ENCODE measurements around the gene CSNK2A2. TPM values are rescaled to one million over a fixed set of nuclear protein-coding genes. Genes with fewer than 3 reads are reported as not detected.

Gene CSNK2A2
- polyA plus RNA-seq, 1 experiment = 22.5 TPM

DNA sequence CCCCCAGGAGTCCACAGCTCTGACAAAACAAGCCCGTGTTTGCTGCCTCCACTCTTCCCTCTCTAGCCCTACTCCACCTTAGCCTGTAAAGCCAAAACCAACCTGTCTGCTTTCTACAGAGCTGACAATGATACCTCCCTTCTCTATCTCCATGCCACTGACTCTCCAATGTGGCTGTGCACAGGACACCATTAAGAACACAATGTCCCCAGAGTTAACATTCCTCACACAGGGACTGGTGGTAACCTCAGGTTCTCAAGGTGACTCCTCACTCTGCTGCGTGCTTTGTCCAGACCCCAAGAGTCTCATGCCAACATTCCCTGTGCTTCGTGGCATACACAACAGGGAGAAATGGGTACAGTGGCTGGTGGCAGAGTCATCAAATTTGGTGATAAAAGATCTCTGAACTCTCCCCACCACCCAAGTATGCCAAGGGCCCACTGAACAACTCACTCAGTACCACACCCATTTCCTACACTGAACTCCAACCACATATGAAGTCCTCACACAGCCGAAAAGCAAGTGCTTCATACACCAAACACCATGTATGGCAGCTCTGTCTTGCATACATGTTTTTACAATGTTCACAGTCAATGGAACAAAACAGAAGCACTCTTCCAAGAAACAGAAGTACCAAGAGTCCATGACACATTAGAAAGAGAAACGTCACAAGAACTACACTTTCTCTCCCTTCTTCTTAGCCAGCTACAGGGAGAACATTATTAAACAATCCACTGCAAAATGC is 21.1 kb downstream of the CSNK2A2 start:
- ChIA-PET POLR2A (no interaction called here), CTCF (interaction anchor here (1.1 to 1.8 kb wide), 2 partner anchors 8 to 11 kb away, joined by 3 to 4 read pairs; no protein-coding TSS in a partner anchor)
- Histone ChIP-seq H3K27me3 (ENCODE audit: control insufficient read depth, insufficient read depth, low read length) (no peaks in the 10 kb centered on the region), H3K4me3 (ENCODE audit: low read depth, low read length) (no peak overlapping the region), H3K36me3 (ENCODE audit: control insufficient read depth, insufficient read depth, low read length) (peaks cover 9% of the 10 kb centered on the region)
- TF ChIP-seq CTCF (IDR thresholded peaks at IDR 0.05; ENCODE audit: insufficient read depth, low read depth, low read length) = no peak
- DNase-seq (ENCODE audit: low read depth) = no peak

DNA sequence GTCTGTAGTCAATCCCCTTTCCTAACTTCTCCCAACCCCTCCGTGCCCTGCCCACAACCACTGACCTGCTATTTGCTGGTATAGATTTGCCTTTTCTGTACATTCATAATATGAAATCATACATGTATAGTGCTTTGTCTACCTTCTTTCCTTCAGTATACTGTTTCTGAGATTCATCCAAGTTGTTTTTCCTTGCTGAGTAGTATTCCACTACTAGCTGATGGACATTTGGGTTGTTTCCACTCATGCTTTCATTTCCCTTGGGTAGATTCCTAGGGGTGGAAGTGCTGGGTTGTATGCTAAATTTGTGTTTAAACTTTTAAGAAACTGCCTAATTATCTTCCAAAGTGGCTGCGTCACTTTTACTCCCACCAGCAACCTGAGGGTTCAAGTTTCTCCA is 27.7 kb downstream of the CSNK2A2 start:
- ChIA-PET POLR2A (no interaction called here), CTCF (no interaction called here)
- DNase-seq (ENCODE audit: low read depth) = no peak
- Histone ChIP-seq H3K27me3 (ENCODE audit: control insufficient read depth, insufficient read depth, low read length) (no peaks in the 10 kb centered on the region), H3K36me3 (ENCODE audit: control insufficient read depth, insufficient read depth, low read length) (peaks cover 18% of the 10 kb centered on the region), H3K4me3 (ENCODE audit: low read depth, low read length) (no peak overlapping the region)
- TF ChIP-seq CTCF (IDR thresholded peaks at IDR 0.05; ENCODE audit: insufficient read depth, low read depth, low read length) = no peak

DNA sequence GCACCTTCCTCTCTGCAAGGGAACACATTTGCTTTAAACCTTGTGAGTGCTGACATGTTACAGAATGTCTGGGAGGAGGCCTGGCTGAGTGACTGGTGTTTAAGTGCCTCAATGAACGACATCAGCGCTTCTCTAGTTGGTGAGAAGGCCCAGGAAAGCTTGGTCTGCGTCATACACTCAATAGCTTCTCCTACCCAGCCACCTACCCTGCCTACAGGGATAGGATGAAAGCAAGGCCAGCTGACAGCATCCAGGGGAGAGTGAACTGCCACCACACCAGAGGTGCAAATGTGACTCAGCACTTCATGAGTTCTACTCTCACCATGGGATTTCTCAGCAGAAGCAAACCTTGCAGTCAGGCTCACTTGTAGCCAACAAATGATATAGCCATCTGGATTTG is 37.1 kb downstream of the CSNK2A2 start:
- ChIA-PET POLR2A (no interaction called here), CTCF (no interaction called here)
- TF ChIP-seq CTCF (IDR thresholded peaks at IDR 0.05; ENCODE audit: insufficient read depth, low read depth, low read length) = no peak

GRCh38 chr16:58158725-58159124 is 39.2 kb downstream of the CSNK2A2 start:
- ChIA-PET POLR2A (no interaction called here), CTCF (interaction anchor here (1.3 kb wide), 1 partner anchor 67 kb away, joined by 3 read pairs; no protein-coding TSS in a partner anchor)
- Histone ChIP-seq H3K36me3 (ENCODE audit: control insufficient read depth, insufficient read depth, low read length) (peaks cover 12% of the 10 kb centered on the region), H3K4me3 (ENCODE audit: low read depth, low read length) (no peak overlapping the region), H3K27me3 (ENCODE audit: control insufficient read depth, insufficient read depth, low read length) (no peaks in the 10 kb centered on the region)
- no peak for DNase-seq (ENCODE audit: low read depth)
- no peak for TF ChIP-seq CTCF (IDR thresholded peaks at IDR 0.05; ENCODE audit: insufficient read depth, low read depth, low read length)

More for the DNA sequence above, 37.1 kb downstream of the CSNK2A2 start:
- Histone ChIP-seq H3K36me3 (ENCODE audit: control insufficient read depth, insufficient read depth, low read length) (peaks cover 16% of the 10 kb centered on the region), H3K27me3 (ENCODE audit: control insufficient read depth, insufficient read depth, low read length) (no peaks in the 10 kb centered on the region), H3K4me3 (ENCODE audit: low read depth, low read length) (no peak overlapping the region)
- DNase-seq (ENCODE audit: low read depth) = no peak

DNA sequence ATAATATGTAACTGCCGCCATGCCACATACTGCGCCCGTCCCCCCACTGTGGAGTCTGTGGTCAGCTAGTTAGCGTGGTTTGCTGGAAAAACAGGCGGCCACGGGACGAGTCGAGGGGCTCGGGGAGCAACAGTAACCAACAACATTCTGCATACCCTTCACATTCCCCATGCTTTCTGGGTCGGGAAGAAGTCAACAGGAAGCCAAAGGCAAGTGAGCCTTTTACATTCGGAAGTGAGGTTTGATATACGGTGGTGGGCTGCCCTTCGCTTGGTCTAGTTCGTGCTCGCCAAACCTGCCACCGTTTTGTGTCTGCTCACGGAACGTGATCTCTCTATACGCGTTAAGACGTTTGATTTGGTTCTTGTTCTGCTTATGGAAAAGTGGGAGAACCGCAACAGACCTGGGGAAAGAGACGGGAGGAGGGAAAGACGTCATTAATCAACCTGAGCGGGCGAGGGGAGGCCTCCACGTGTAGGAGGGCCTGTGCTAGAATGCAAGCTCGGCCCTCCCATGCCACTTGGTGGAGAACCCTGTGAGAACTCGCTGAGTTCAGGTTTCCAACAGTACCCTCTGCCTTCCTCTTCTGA is 39.9 kb downstream of the CSNK2A2 start:
- no peak overlapping the region for H3K4me3 ChIP-seq (ENCODE audit: low read depth, low read length)
- CTCF ChIA-PET = interaction anchor here (0.7 to 1.3 kb wide), 2 partner anchors 66 to 562 kb away, joined by 3 read pairs; no protein-coding TSS in a partner anchor
- TF ChIP-seq CTCF (IDR thresholded peaks at IDR 0.05; ENCODE audit: insufficient read depth, low read depth, low read length) = no peak
- POLR2A ChIA-PET = no interaction called here
- peaks cover 10% of the 10 kb centered on the region for H3K36me3 ChIP-seq (ENCODE audit: control insufficient read depth, insufficient read depth, low read length)
- no peaks in the 10 kb centered on the region for H3K27me3 ChIP-seq (ENCODE audit: control insufficient read depth, insufficient read depth, low read length)
- DNase-seq (ENCODE audit: low read depth) = no peak
